Panc1 (cell line): ENCODE measurements around the gene ITGA8.

ENCODE experiments used
- CTCF ChIP-seq: fragments of 450-650 bp; IDR thresholded peaks from 2 replicates; pipeline ENCODE4 v1.5.1; 2017; ENCODE audit warnings: mild to moderate bottlenecking
- POLR2AphosphoS5 ChIP-seq: IDR thresholded peaks from 2 replicates; pipeline ENCODE4 v1.6.1; 2012; ENCODE audit warnings: mild to moderate bottlenecking, low read depth, low read length, moderate library complexity
- TCF7L2 ChIP-seq: IDR thresholded peaks from 2 replicates; pipeline ENCODE4 v1.6.1; 2011; ENCODE audit warnings: mild to moderate bottlenecking, low read depth, low read length, inconsistent platforms

- TF ChIP-seq CTCF (no peak), POLR2AphosphoS5 (no peak), TCF7L2 (no peak)
Measured at GRCh38 chr10:15588635-15589508, 130.8 kb downstream of the ITGA8 start.
